ENCODE results near the gene MYOZ2.

Gene MYOZ2

GRCh38 chr4:119113033-119113655 is 22.5 kb upstream of the MYOZ2 start:
- no peak for TF ChIP-seq CTCF (IDR thresholded peaks at IDR 0.05; ENCODE audit: extremely low read depth, missing control alignments)
- no peak for DNase-seq (ENCODE audit: low spot score)

DNA sequence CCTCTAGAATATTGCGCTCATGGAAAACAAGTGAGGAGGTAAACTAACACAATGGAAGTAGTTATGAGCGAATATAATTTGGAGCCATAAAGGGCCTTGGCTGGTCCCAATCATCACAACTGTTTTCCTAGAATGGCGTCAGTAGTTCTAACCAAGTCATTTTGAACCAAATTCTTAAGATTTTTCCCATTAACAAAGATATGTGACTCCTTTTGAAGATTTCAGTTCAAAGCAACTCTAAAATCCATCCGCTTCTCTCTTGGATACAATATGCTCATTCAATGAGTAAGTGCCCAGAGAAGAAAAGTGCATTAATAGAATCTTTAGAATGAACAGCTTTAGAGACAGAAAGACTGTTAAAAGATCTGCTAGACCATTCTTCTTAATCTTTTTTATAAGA is 19.6 kb upstream of the MYOZ2 start:
- TF ChIP-seq CTCF (IDR thresholded peaks at IDR 0.05; ENCODE audit: extremely low read depth, missing control alignments), result no peak
- no peak for DNase-seq (ENCODE audit: low spot score)

DNA sequence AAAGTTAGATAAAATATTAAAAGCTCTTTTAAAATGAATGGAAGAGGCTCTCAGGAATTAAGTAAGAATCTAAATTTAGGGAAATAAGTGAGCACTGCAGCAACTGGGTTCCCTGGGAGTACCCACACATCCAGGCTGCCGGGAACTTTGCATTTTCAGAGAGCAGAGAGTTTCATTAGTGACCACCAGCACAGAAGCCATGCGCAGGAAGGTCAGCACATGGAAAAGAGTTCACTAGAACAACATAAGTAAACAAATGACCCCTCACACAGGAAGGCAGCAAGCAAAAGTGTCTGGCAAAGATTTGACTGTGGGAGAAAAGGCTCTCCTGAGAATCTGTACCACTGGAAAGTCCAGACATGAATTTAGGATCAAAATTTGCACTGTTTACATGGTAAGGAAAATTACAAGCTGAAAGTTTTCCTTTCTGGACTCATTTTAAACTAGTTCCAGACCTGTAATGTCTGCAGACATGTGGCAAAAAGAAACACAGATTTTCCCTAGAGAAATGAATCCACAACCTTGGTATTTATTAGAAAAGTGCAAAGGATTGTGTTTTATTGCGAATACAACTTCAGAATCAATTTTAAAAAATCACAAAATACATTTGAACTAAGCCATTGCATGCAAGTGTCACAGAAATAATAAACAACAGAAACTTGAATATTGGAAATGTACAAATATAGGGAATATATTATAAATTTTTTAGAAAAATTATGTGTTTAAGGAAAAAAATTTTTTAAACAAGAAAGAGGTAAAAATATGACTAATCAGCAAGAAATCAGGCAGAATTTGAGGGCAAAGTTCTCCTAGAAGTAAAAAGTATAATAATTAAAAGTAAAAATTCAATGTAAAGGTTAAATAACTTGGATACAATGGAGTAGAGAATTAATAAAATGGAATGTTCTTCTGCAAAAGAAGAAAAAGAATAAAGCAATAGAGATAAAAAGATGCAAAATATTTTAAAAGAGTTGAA is 18.4 kb upstream of the MYOZ2 start:
- no peak for TF ChIP-seq CTCF (IDR thresholded peaks at IDR 0.05; ENCODE audit: extremely low read depth, missing control alignments)
- DNase-seq (ENCODE audit: low spot score), result no peak

GRCh38 chr4:119118397-119118796 is 17.2 kb upstream of the MYOZ2 start:
- no peak for TF ChIP-seq CTCF (IDR thresholded peaks at IDR 0.05; ENCODE audit: extremely low read depth, missing control alignments)
- DNase-seq (ENCODE audit: low spot score), result no peak

GRCh38 chr4:119124352-119124751 is 11.3 kb upstream of the MYOZ2 start:
- no peak for TF ChIP-seq CTCF (IDR thresholded peaks at IDR 0.05; ENCODE audit: extremely low read depth, missing control alignments)
- no peak for DNase-seq (ENCODE audit: low spot score)

GRCh38 chr4:119125931-119126330 is 9.7 kb upstream of the MYOZ2 start:
- no peak for TF ChIP-seq CTCF (IDR thresholded peaks at IDR 0.05; ENCODE audit: extremely low read depth, missing control alignments)
- DNase-seq (ENCODE audit: low spot score), result no peak

DNA sequence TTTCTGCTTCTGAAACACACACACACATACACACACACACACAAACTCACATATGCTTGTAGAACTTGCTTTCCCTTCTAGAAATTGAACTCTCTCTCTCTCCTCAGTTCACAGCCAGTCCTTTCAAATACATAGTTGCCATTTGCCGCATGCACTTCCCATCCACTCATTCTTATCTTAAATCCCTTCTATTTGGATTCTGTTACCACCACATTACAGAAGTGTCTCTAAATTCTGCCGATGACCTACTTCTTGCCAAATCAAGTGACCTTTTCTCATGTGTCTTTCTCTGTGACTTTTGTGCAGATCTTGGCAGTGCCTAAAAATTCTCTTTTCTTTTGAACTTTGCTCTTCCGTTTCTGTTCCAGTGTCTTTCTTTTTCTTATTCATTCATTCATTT is 7.5 kb upstream of the MYOZ2 start:
- no peak for DNase-seq (ENCODE audit: low spot score)

More for the DNA sequence above, 7.5 kb upstream of the MYOZ2 start:
- no peak for TF ChIP-seq CTCF (IDR thresholded peaks at IDR 0.05; ENCODE audit: extremely low read depth, missing control alignments)

Data from GM20000 (cell line).